GM10847 (cell line): Measurements from ENCODE around the gene PHOX2A.

Experiments used
- POLR2A ChIP-seq: IDR thresholded peaks from 2 replicates; pipeline ENCODE4 v1.6.1; 2011; ENCODE audit not compliant: insufficient read length; ENCODE audit errors: extremely low read depth

Gene PHOX2A

GRCh38 chr11:72230764-72231365 is 13.1 kb downstream of the PHOX2A start:
- no peak for TF ChIP-seq POLR2A

- TF ChIP-seq POLR2A, result no peak
Measured at GRCh38 chr11:72229925-72230763, 13.8 kb downstream of the PHOX2A start.

- no peak for TF ChIP-seq POLR2A
Measured at GRCh38 chr11:72229336-72229924, 14.5 kb downstream of the PHOX2A start.

GRCh38 chr11:72228844-72229231 is 15.1 kb downstream of the PHOX2A start:
- TF ChIP-seq POLR2A, result no peak

- TF ChIP-seq POLR2A, result no peak
Measured at GRCh38 chr11:72228229-72228843, 15.6 kb downstream of the PHOX2A start.

- no peak for TF ChIP-seq POLR2A
Measured at GRCh38 chr11:72227316-72228228, 16.4 kb downstream of the PHOX2A start.

- no peak for TF ChIP-seq POLR2A
Measured at GRCh38 chr11:72226701-72227100, 17.3 kb downstream of the PHOX2A start.

GRCh38 chr11:72225411-72225951 is 18.5 kb downstream of the PHOX2A start:
- TF ChIP-seq POLR2A, result no peak

GRCh38 chr11:72224564-72225410 is 19.2 kb downstream of the PHOX2A start, which contains the start of gene INPPL1:
INPPL1 (plus strand) TSS chr11:72224767; CDS start chr11:72224985, 218 bp downstream.
- no peak for TF ChIP-seq POLR2A

- peak; percentile 29 for TF ChIP-seq POLR2A
Measured at GRCh38 chr11:72223615-72224563, 20.1 kb downstream of the PHOX2A start.

GRCh38 chr11:72222907-72223614 is 20.9 kb downstream of the PHOX2A start:
- TF ChIP-seq POLR2A, result peak; percentile 40
